ENCODE results near the gene SEC14L3. TPM values are rescaled to one million over a fixed set of nuclear protein-coding genes. Genes with fewer than 3 reads are reported as not detected.

Gene SEC14L3
- polyA plus RNA-seq, 3 donors: not detected

DNA sequence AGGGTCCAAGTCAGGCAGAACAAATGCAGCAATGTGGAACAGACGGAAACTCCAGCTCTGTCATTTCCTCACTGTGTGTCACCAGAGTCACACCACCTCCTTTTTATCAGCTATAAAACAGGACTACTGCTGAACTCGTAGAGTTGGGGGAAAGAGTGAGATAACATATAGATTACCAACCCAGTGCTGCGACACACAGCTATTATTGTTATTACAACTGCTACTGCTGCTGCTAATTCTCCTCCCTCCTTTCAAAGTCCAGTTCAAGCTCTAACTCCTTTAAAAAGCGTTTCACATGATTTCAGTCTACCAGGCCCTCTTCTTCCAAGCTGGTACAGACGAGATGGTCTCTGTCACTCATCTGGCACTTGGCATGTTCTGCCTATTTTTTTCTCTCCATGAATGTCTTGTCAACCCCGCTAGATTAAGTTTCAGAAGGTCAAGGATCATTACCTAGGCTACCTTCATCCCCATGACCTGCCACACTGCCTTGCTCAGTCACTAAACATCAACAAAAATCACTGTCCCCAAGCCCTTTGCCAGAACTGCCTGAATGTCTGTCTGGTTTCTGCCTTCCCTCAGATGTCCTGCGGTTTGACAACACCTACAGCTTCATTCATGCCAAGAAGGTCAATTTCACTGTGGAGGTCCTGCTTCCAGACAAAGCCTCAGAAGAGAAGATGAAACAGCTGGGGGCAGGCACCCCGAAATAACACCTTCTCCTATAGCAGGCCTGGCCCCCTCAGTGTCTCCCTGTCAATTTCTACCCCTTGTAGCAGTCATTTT is 49.9 kb downstream of the SEC14L3 start:
- intact Hi-C loops (cut with micrococcal nuclease): loop anchor here in 1 of 2 donors (5.0 to 10.0 kb wide), 2 partner anchors 135 to 537 kb away; partner anchors contain the start of genes CASTOR1 and MTMR3
- Histone ChIP-seq H3K9me3 (replicated peaks in 1 of 2; ENCODE audit: control insufficient read depth in 1 of 2, insufficient read depth in 1 of 2, low read length in 2 of 2) (no peaks in the 10 kb centered on the region), H3K27me3 (ENCODE audit: control insufficient read depth in 2 of 2, insufficient read depth in 2 of 2, low read length in 2 of 2) (no peaks in the 10 kb centered on the region), H3K4me2 (replicated peaks; ENCODE audit: extremely low read depth, low read length, poor library complexity, severe bottlenecking) (no peak overlapping the region), H3K36me3 (replicated peaks in 1 of 2; ENCODE audit: control insufficient read depth in 1 of 2, insufficient read depth in 2 of 2, low read length in 2 of 2) (peaks cover 4 to 14% of the 10 kb centered on the region in 2 donors), H3K4me1 (ENCODE audit: control insufficient read depth in 1 of 2, insufficient read depth in 2 of 2, low read length in 2 of 2) (peaks cover 40 to 45% of the 10 kb centered on the region in 2 donors), H4K20me1 (ENCODE audit: insufficient read depth, low read length) (no peaks in the 10 kb centered on the region), H3K4me3 (replicated peaks in 1 of 3; ENCODE audit: low read depth in 2 of 3, low read length in 3 of 3) (no peak overlapping the region), H2AFZ (ENCODE audit: insufficient read depth, low read depth, low read length, poor library complexity, severe bottlenecking) (no peak overlapping the region), H3K27ac (ENCODE audit: low read depth in 1 of 2, low read length in 2 of 2) (no peak overlapping the region), H3K79me2 (ENCODE audit: insufficient read depth, low read length) (peaks cover 6% of the 10 kb centered on the region), H3K9ac (ENCODE audit: insufficient read depth, low read length, poor library complexity, severe bottlenecking) (no peak overlapping the region)
- no peak overlapping the region for H3K4me3 Mint-ChIP-seq
- TF ChIP-seq, protein P1, sequence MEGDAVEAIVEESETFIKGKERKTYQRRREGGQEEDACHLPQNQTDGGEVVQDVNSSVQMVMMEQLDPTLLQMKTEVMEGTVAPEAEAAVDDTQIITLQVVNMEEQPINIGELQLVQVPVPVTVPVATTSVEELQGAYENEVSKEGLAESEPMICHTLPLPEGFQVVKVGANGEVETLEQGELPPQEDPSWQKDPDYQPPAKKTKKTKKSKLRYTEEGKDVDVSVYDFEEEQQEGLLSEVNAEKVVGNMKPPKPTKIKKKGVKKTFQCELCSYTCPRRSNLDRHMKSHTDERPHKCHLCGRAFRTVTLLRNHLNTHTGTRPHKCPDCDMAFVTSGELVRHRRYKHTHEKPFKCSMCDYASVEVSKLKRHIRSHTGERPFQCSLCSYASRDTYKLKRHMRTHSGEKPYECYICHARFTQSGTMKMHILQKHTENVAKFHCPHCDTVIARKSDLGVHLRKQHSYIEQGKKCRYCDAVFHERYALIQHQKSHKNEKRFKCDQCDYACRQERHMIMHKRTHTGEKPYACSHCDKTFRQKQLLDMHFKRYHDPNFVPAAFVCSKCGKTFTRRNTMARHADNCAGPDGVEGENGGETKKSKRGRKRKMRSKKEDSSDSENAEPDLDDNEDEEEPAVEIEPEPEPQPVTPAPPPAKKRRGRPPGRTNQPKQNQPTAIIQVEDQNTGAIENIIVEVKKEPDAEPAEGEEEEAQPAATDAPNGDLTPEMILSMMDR (IDR thresholded peaks at IDR 0.05): no peak
- DNase-seq: peak in 1 of 3 donors; percentile 42
- H3K27ac Mint-ChIP-seq: peak overlapping the region in 4 of 7 donors; percentile 1 to 98 (median 73)
- 98% methylated on average over 5 of the region's 8 CpGs for WGBS (ENCODE audit: insufficient coverage)
- peaks cover 38% of the 10 kb centered on the region for H3K4me1 Mint-ChIP-seq
- peaks cover 10 to 25% of the 10 kb centered on the region in 2 donors for H3K36me3 Mint-ChIP-seq
- peaks cover 0 to 2% (median 0%) of the 10 kb centered on the region in 7 donors for H3K9me3 Mint-ChIP-seq
- H3K27me3 Mint-ChIP-seq (ENCODE audit: low read depth in 3 of 3): peaks cover 0 to 2% (median 0%) of the 10 kb centered on the region in 3 donors

DNA sequence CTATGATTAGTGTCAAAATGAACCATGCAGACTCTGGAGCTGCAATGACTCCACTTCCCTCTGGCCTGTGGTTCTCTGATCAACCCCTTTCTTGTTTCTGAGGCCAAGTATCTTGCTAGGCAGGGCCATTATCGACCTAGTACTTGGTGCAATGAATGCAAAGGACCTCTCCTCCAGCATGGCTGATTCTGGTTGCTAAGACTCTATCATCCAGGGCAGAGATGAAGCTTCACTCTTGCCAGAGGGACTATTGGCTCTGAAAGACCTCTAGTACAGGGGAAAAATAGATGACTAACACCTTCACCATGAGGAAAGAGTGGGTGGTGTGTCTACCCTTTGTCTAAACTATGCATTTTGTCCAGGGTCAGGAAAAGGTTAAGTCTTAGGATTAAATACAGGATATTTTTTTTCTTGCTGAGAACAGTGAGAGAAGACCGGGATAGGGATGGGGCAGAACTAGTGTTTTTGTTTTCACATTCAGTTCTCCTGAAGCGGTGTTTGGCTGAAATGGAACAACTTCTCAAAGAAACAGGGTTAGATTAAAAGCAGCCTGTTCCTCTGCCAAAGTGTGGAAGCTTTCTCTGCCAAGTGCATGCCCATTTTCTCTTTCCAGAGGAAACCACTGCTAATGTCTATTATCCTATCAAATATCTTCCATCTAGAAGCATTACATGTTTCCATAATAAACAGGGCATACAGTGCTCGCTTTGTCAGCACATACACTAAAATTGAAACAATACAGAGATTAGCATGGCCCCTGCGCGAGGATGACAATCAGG is 51.3 kb downstream of the SEC14L3 start:
- Mint-ChIP-seq H3K27ac (no peak overlapping the region), H3K4me1 (peaks cover 26% of the 10 kb centered on the region), H3K4me3 (no peak overlapping the region), H3K36me3 (peaks cover 23 to 37% of the 10 kb centered on the region in 2 donors), H3K27me3 (ENCODE audit: low read depth in 3 of 3) (peaks cover 0 to 2% (median 2%) of the 10 kb centered on the region in 3 donors), H3K9me3 (no peaks in the 10 kb centered on the region)
- TF ChIP-seq, protein P1 (IDR thresholded peaks at IDR 0.05): no peak
- 100% methylated on average over 3 of the region's 6 CpGs for WGBS (ENCODE audit: insufficient coverage)
- Histone ChIP-seq H3K9me3 (replicated peaks in 1 of 2; ENCODE audit: control insufficient read depth in 1 of 2, insufficient read depth in 1 of 2, low read length in 2 of 2) (no peaks in the 10 kb centered on the region), H3K27ac (ENCODE audit: low read depth in 1 of 2, low read length in 2 of 2) (no peak overlapping the region), H3K4me1 (ENCODE audit: control insufficient read depth in 1 of 2, insufficient read depth in 2 of 2, low read length in 2 of 2) (peaks cover 27 to 32% of the 10 kb centered on the region in 2 donors), H2AFZ (ENCODE audit: insufficient read depth, low read depth, low read length, poor library complexity, severe bottlenecking) (no peak overlapping the region), H3K27me3 (ENCODE audit: control insufficient read depth in 2 of 2, insufficient read depth in 2 of 2, low read length in 2 of 2) (no peaks in the 10 kb centered on the region), H3K9ac (ENCODE audit: insufficient read depth, low read length, poor library complexity, severe bottlenecking) (no peak overlapping the region), H3K79me2 (ENCODE audit: insufficient read depth, low read length) (peaks cover 6% of the 10 kb centered on the region), H4K20me1 (ENCODE audit: insufficient read depth, low read length) (no peaks in the 10 kb centered on the region), H3K4me2 (replicated peaks; ENCODE audit: extremely low read depth, low read length, poor library complexity, severe bottlenecking) (no peak overlapping the region), H3K4me3 (replicated peaks in 1 of 3; ENCODE audit: low read depth in 2 of 3, low read length in 3 of 3) (no peak overlapping the region), H3K36me3 (replicated peaks in 1 of 2; ENCODE audit: control insufficient read depth in 1 of 2, insufficient read depth in 2 of 2, low read length in 2 of 2) (peaks cover 4 to 28% of the 10 kb centered on the region in 2 donors)
- DNase-seq: no peak
- intact Hi-C loops (cut with micrococcal nuclease): loop anchor here in 1 of 2 donors (5.0 to 10.0 kb wide), 2 partner anchors 133 to 536 kb away; partner anchors contain the start of genes CASTOR1 and MTMR3
